SH-SY5Y (cell line): ENCODE results near the gene BHLHA9.

Experiments
- GATA2 ChIP-seq: IDR thresholded peaks from 2 replicates; pipeline ENCODE4 v1.6.1; 2011; ENCODE audit warnings: mild to moderate bottlenecking, low read depth, low read length
- GATA3 ChIP-seq: IDR thresholded peaks from 2 replicates; pipeline ENCODE4 v1.6.1; 2011; ENCODE audit warnings: low read depth, mild to moderate bottlenecking, low read length, moderate library complexity

The BHLHA9 gene

DNA sequence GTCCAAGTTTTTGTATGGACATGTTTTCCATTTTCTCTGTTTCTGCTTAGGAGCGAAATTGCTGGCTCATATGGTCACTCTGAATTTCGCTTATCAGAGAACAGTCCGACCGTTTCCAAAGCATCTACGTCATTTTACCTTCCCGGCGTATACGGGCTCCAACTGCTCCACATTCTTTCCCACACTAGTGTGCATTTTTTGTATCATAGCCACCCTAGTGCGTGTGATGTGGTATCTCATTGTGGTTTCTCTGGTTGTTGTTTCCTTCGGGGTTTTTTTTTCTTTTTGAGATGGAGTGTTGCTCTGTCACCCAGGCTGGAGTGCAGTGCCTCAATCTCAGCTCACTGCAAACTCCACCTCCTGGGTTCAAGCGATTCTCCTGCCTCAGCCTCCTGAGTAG is 31.0 kb upstream of the BHLHA9 start:
- TF ChIP-seq GATA3 (no peak), GATA2 (no peak)

DNA sequence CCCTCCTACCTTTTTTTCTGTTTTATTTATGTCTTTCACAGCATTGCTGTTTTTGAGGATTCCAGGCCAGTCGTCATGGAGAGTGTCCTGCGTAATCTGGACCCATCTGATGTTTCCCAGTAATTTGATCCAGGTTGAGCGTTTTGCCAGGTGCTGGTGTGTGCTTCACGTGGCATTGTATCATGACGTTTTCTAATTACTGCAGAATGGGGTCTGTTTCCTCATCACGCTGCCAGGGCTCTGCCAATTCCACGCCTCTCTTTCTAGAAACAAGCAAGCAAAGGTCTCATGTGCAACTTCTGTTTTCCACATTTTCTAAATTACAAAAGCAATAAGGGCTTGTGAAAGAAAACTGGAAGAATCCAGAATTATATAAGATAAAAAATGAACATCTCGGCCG is 28.3 kb upstream of the BHLHA9 start:
- TF ChIP-seq GATA3: no peak
- TF ChIP-seq GATA2: peak; percentile 68

DNA sequence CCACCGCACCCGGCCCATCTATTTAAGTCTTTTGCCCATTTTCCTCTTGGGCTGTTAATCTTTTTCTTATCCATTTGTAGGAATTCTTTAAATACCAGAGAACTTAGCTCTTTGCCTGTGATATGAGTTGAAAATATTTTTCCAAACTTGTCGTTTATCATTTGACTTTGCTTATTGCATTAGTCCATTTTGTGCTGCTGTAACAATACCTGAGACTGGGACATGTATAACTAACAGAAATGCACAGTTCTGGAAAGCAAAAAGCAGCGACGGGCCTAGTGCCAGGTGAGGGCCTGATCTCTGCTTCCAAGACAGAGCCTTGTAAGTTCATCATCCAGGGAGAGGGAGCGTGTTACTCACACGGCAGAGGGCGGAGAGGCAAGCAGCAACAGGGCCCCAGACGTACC is 25.6 kb upstream of the BHLHA9 start:
- no peak for TF ChIP-seq GATA3
- no peak for TF ChIP-seq GATA2

DNA sequence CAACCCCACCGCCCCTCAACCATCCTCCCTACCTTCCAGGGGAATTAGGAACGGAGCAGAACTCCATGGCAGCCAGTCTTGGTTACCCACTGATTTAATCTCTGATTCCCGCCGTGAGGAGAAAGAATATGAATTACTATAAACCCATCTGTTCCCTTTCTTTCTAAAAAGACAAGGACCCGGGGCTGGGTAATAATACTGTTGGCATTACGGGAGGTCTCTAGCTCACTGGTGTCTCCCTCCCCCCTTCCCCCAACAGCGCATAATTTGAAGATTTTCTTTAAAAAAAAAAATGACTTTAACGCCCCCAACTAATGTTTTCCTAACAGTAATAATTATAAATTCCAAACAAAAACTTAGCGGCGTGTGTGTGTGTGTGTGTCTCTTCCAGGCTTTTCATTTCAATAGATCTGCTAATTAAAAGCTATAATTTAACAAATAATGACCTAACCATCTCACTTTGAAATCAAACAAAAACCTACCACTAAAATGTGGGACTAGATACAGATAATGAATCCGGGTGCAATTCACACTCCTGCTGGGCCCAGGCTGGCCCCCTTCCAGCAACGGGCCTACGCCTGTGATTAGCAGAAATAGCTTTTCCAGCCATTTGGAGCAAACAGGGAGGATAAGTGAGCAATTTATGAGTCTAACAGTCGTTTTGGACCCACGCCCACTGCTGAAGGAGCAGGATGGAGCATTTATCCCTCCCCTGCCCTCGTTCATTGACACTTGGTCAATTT is 18.2 kb upstream of the BHLHA9 start:
- TF ChIP-seq GATA3 (no peak), GATA2 (peak; percentile 71)

DNA sequence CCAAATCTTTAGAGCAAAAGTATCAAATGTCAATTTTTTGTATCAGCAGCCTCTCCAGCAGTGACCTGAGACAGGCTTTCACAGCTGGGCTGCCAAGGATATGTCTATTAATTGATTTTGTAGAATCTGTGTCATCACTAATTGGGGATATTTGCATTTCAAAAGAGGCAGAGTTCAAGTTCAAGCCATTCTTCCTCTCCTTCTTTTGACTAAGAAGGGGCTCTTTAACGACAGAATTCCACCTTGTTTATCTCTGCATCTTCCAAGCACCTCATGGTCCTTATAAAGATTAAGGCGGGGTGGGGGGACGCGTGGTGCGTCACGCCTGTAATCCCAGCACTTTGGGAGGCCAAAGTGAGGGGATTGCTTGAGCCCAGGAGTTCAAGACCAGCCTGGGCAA is 15.2 kb upstream of the BHLHA9 start:
- no peak for TF ChIP-seq GATA3
- no peak for TF ChIP-seq GATA2

DNA sequence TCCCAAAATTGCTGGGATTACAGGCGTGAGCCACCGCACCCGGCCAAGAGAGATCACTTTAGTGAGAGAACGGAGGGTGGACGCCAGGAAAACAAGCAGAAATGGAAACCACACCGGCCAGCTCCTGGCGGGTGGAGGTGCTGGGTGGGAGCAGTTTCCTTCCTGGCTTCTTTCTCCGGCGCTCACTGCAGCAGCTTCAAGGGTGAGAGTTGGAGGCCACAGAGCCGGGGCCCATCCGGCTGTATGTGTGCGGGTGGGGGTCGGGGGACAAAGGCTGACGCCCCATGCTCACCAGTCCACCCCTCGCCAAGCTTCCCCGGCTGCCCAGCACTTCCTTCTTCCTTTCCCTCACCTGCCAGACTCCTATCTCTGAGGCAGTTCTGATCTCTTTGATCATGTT is 13.5 kb upstream of the BHLHA9 start:
- no peak for TF ChIP-seq GATA3

DNA sequence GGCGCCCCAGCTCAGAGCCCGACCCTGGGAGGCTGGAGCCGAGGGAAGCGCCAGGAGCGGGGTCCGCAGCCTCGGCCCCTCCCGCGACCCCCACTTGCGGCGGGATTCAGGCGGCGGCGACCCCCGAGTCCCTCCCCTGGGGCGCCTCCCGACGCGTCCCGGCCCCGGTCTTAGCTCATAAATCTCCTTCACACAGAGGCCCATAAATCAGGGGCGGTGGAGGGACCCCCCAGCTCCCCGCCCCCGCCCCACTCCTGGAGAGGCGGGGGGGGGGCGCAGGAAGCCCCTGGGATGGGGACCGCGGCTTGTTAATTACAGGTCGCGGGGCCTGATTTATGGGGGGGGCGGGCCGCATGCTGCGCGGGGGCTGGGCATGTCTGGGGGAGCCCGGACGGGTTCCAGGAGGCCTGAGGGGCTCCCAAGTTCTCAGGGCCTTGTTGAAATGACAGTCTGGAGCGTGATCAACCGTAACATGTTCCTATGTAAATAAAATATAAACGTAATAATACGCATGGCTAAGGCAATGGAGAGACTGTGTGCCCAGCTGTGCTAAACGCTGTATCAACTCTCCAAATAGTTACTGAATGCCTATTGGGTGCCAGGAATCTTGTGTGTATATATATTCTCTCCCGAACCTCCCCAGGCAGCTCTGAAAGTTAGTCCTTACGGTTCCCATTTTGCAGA is 10.0 kb upstream of the BHLHA9 start:
- TF ChIP-seq GATA2 (no peak), GATA3 (no peak)

DNA sequence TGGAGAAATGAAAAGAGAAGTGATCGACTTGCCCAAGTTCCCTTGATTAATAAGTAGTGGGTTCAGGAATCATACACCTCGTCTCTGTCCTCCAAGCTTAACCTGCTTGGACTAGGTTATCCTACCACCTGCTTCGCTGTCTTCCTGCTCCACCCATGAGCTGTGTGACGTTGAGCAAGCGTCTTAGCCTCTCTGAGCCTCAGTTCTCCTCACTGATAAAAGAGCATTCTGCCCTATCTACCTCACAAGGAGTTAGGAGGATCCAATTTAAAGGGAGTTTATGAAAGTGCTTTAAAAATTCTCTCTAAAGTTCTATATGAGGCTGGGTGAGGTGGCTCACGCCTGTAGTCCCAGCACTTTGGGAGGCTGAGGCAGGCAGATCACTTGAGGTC is 9.5 kb upstream of the BHLHA9 start:
- TF ChIP-seq GATA3 (no peak), GATA2 (no peak)

DNA sequence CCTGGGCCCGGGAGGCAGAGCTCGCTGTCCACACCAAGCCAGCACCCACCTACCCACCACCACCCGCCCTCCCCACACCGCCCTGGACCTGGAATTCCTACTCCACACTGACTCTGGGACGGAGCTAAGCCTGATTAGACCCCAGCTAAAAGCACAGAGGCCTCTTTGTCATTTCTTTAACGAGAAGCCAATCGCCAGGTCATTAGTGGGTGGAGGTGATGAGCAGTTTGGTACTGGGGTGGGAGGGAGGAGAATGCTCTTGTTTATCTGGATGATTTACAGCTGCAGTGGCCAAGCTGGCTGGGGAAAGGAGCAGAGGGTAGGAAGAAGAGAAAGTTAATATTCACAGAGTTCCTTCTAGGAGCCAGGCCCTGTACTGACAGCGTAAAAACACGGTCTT is 6.0 kb upstream of the BHLHA9 start:
- TF ChIP-seq GATA3: no peak
- no peak for TF ChIP-seq GATA2

DNA sequence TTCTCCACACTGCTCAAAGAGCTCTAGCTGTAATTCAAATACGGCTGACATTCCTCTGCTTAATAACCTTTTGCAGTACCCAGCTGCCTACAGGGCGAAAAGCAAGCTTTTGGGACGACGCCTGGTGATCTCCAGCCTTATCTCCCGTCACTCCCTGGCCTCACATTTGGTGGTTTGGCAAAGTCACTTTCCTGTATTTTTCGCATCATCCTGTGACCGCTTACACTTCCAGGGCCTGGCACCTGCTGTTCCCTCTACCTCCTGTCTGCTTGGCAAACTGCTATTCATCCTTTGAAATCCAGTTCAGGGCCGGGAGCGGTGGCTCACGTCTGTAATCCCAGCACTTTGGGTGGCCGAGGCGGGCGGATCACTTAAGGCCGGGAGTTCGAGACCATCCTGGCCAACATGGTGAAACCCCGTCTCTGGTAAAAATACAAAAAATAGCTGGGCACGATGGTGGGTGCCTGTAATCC is 2.7 kb upstream of the BHLHA9 start:
- no peak for TF ChIP-seq GATA2
- no peak for TF ChIP-seq GATA3

DNA sequence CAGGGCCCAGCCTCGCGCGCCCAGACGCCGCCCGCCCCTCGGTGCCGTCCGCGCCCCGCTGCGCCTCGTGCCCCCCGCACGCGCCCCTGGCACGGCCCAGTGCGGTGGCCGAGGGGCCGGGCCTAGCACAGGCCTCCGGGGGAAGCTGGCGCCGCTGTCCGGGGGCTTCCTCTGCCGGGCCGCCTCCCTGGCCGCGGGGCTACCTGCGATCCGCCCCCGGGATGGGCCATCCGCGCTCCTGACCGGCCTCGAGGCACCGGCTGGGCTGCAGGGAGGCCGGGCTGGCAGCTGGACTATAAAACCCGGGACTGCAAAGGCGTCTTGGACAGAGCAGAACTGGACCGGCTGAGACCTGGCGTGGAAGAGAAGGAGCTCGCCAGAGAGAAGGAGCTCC is 783 bp downstream of the BHLHA9 start:
- TF ChIP-seq GATA2: no peak
- TF ChIP-seq GATA3: no peak

DNA sequence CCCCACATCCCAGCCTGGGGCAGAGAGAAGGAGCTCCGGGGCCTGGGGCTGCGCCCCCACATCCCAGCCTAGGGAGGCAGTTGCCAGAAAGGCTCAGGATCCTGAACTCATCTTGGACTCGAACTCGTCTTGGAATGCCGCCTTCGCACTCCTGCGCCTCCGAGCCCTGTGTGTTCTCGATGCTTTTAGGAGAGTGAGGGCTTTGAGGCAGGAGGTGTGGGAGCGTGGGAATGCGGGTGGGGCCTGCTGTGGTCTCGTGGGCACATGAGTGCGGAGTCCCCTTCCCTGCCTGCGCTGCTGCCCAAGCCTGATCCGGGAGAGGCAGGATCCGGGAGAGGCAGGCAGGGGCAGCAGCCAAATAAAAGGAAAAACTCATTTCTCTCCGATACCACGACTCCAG is 1.2 kb downstream of the BHLHA9 start:
- no peak for TF ChIP-seq GATA2
- TF ChIP-seq GATA3: no peak

DNA sequence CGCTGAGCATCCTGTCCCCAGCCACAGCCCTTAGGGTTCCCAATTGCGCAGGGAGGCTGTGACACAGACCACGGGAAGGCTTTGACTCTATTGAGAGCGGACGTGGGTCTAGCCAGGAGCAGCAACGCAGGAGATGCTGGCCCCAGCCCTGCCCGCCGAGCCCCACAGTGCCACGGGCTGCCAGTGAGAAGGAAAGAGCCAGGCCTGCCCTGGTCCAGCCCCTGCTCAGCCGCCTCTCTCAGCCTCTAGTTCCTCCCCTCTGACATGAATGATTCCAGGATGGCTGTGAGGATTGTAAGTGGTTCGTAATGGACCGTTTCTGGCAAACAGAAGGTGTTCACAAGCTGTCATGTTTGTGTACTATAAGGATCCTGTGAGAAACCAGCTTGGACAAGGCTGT is 2.5 kb downstream of the BHLHA9 start:
- TF ChIP-seq GATA2 (no peak), GATA3 (no peak)

DNA sequence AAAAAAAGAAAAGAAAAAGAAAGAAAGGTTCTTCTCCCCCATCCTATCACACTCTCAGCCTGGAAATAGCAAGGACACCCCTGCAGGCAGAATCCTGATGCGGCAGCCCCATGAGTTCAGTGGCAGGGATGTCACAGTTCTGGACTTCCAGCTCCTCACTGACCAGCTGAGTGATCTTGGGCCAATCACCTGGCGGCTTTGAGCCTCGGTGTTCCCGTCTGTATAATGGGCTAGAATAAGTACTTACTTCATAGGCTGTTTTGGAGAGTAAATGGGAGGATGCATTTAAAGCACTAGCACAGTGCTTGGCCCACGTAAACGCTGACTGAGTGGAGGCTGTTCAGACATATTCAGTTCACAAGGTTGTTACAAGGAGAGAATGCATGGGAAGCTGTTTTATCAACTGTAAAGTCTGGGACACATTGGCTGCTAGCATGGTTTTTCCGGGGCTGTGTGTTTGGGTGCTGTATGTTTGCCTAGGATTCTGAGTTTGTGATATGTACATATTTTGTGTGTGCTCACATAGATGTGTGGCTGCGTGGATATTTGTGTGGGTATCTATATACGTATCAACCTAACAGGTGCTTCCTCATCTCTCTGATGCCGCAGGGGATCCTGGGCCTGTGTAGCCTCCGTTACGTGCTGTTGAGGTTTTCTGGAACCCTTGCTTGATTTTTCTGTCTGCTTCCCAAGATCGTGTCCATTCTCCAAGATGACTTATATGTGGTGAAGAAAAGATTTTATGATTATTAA is 3.4 kb downstream of the BHLHA9 start:
- no peak for TF ChIP-seq GATA3
- TF ChIP-seq GATA2: no peak

DNA sequence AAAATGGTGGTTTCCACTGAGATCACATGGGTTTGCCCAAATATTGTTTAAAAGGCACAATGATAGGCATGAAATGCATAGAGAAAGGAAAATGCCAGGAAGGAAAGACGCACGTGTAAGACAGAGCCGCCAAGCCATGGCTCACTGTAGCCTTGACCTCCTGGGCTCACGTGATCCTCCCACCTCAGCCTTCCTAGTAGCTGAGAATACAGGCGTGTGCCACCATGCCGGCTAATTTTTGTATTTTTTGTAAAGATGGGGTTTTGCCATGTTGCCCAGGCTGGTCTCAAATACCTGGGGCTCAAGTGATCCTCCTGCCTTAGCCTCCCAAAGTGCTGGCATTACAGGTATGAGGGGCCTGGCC is 4.0 kb downstream of the BHLHA9 start:
- TF ChIP-seq GATA2: no peak
- TF ChIP-seq GATA3: no peak
